A549 (cell line): ENCODE measurements around the gene KNDC1.

ENCODE experiments used
- POLR2A ChIP-seq: IDR thresholded peaks from 2 replicates; pipeline ENCODE4 v1.6.1; 2012; ENCODE audit warnings: mild to moderate bottlenecking, low read length
- TF ChIP-seq, protein P1 (sequence below): IDR thresholded peaks from 2 replicates; pipeline ENCODE4 v1.6.1; 2012
- TF ChIP-seq, protein P2 (sequence below): fragments of >200 bp; sonication (Bioruptor Twin); formaldehyde crosslinking; IDR thresholded peaks from 3 replicates; pipeline ENCODE4 v1.5.1; 2016

DNA sequence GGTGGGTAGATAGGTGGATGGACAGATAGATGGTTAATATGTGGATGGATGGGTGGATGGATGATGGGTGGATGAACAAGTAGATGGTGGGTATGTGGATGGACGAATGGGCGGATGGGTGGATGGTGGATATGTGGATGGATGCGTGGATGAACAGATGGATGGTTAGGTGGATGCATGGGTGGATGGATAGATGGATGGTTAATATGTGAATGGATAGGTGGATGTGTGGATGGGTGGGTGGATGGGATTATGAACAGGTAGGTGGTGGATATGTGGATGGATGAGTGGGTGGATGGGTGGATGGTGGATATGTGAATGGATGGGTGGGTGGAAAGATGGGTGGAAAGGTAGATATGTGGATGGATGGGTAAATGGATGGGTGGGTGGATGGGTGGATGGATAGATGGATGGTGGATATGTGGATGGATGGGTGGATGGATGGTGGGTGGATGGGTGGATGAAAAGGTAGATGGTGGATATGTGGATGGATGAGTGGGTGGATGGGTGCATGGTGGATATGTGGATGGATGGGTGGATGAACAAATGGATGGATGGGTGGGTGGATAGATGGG, 14.8 kb downstream of the KNDC1 start:
- TF ChIP-seq, protein P1, sequence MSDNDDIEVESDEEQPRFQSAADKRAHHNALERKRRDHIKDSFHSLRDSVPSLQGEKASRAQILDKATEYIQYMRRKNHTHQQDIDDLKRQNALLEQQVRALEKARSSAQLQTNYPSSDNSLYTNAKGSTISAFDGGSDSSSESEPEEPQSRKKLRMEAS, result no peak
- no peak for TF ChIP-seq POLR2A
- TF ChIP-seq, protein P2, sequence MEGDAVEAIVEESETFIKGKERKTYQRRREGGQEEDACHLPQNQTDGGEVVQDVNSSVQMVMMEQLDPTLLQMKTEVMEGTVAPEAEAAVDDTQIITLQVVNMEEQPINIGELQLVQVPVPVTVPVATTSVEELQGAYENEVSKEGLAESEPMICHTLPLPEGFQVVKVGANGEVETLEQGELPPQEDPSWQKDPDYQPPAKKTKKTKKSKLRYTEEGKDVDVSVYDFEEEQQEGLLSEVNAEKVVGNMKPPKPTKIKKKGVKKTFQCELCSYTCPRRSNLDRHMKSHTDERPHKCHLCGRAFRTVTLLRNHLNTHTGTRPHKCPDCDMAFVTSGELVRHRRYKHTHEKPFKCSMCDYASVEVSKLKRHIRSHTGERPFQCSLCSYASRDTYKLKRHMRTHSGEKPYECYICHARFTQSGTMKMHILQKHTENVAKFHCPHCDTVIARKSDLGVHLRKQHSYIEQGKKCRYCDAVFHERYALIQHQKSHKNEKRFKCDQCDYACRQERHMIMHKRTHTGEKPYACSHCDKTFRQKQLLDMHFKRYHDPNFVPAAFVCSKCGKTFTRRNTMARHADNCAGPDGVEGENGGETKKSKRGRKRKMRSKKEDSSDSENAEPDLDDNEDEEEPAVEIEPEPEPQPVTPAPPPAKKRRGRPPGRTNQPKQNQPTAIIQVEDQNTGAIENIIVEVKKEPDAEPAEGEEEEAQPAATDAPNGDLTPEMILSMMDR, result no peak
